HEK293 (cell line): Measurements from ENCODE around the gene ARGLU1.

Experiments used
- CTCF ChIA-PET: fragments of 350-600 bp; formaldehyde crosslinking; extraction: SDS; loops from one replicate; lab custom pipeline; 2021; ENCODE audit warnings: antibody characterized with exemption; lab: Yijun Ruan, JAX
- POLR2A ChIA-PET: fragments of 300-600 bp; formaldehyde crosslinking; extraction: SDS; loops from one replicate; lab custom pipeline; 2020; ENCODE audit warnings: antibody characterized with exemption, inconsistent platforms; lab: Yijun Ruan, JAX
- H3K27ac ChIP-seq: fragments of 200-500 bp; sonication (Bioruptor generic); 2 replicates; pipeline ENCODE4 v1.5.1; 2014; ENCODE audit warnings: low read depth, low read length, control low read depth, inconsistent platforms; ENCODE audit errors: extremely low read depth
- H3K36me3 ChIP-seq, 2 experiments: fragments of 200-500 bp in 1 of 2; sonication (Bioruptor generic) in 1 of 2; 1 replicate in 1 of 2; 2 replicates in 1 of 2; pipeline ENCODE4 v1.5.1; 2014 to 2017; ENCODE audit warnings: inconsistent platforms in 2 of 2, low read length in 2 of 2; ENCODE audit not compliant: control insufficient read depth in 2 of 2, insufficient read depth in 1 of 2
- H3K4me1 ChIP-seq: fragments of 200-500 bp; sonication (Bioruptor generic); 2 replicates; pipeline ENCODE4 v1.5.1; 2014; ENCODE audit warnings: mild to moderate bottlenecking, low read length, inconsistent platforms; ENCODE audit not compliant: control insufficient read depth, insufficient read depth
- H3K4me3 ChIP-seq: 2 replicates; pipeline ENCODE4 v1.5.1; 2011; ENCODE audit warnings: low read depth, mild to moderate bottlenecking, control low read depth, low read length, moderate library complexity
- H3K9me3 ChIP-seq: fragments of 200-500 bp; sonication (Bioruptor generic); 2 replicates; pipeline ENCODE4 v1.5.1; 2014; ENCODE audit warnings: low read depth, low read length, inconsistent platforms; ENCODE audit not compliant: control insufficient read depth, insufficient read depth
- BCL6B ChIP-seq: fragments of 450-650 bp; formaldehyde crosslinking; IDR thresholded peaks from 2 replicates; pipeline ENCODE4 v1.5.1; 2017; ENCODE audit warnings: missing biosample characterization, missing genetic modification characterization
- EGR2 ChIP-seq: fragments of 450-650 bp; formaldehyde crosslinking; IDR thresholded peaks from 2 replicates; pipeline ENCODE4 v1.5.1; 2016; ENCODE audit warnings: low read depth, missing biosample characterization, missing genetic modification characterization
- HOXD13 ChIP-seq: sonication (generic); formaldehyde crosslinking; IDR thresholded peaks from 2 replicates; pipeline ENCODE4 v1.8.0; 2022; ENCODE audit warnings: missing genetic modification reagents, borderline replicate concordance
- MEIS1 ChIP-seq: sonication (generic); formaldehyde crosslinking; IDR thresholded peaks from 2 replicates; pipeline ENCODE4 v1.8.1; 2022; ENCODE audit warnings: missing genetic modification reagents, mild to moderate bottlenecking, borderline replicate concordance
- OSR2 ChIP-seq: fragments of 450-650 bp; formaldehyde crosslinking; IDR thresholded peaks from 2 replicates; pipeline ENCODE4 v1.5.1; 2016; ENCODE audit warnings: missing biosample characterization, missing genetic modification characterization
- PRDM1 ChIP-seq: fragments of 450-650 bp; formaldehyde crosslinking; IDR thresholded peaks from 2 replicates; pipeline ENCODE4; 2016; ENCODE audit warnings: missing biosample characterization, missing genetic modification characterization
- SP2 ChIP-seq: fragments of 450-650 bp; formaldehyde crosslinking; IDR thresholded peaks from 2 replicates; pipeline ENCODE4 v1.5.1; 2016; ENCODE audit warnings: missing biosample characterization, missing genetic modification characterization
- SP3 ChIP-seq: fragments of 450-650 bp; formaldehyde crosslinking; IDR thresholded peaks from 2 replicates; pipeline ENCODE4 v1.5.1; 2016; ENCODE audit warnings: missing biosample characterization, missing genetic modification characterization
- TCF7L2 ChIP-seq: IDR thresholded peaks from 2 replicates; pipeline ENCODE4 v1.6.1; 2011; ENCODE audit warnings: low read depth, mild to moderate bottlenecking, inconsistent platforms, low read length, moderate library complexity, borderline replicate concordance
- ZFP3 ChIP-seq: fragments of 450-650 bp; formaldehyde crosslinking; IDR thresholded peaks from 2 replicates; pipeline ENCODE4 v1.5.1; 2016; ENCODE audit warnings: low read depth, missing biosample characterization, missing genetic modification characterization
- ZIC2 ChIP-seq: fragments of 450-650 bp; formaldehyde crosslinking; IDR thresholded peaks from 2 replicates; pipeline ENCODE4 v1.5.1; 2016; ENCODE audit warnings: missing biosample characterization, missing genetic modification characterization
- ZNF2 ChIP-seq: fragments of 450-650 bp; formaldehyde crosslinking; IDR thresholded peaks from 2 replicates; pipeline ENCODE4 v1.5.1; 2016; ENCODE audit warnings: missing biosample characterization, missing genetic modification characterization
- ZNF350 ChIP-seq: fragments of 450-650 bp; formaldehyde crosslinking; IDR thresholded peaks from 2 replicates; pipeline ENCODE4 v1.5.0; 2017; ENCODE audit warnings: missing biosample characterization, mild to moderate bottlenecking, missing genetic modification characterization
- ZNF37A ChIP-seq: fragments of 450-650 bp; IDR thresholded peaks from 2 replicates; pipeline ENCODE4 v1.5.1; 2018; ENCODE audit warnings: missing biosample characterization, missing genetic modification characterization
- ZNF394 ChIP-seq: fragments of 450-650 bp; formaldehyde crosslinking; IDR thresholded peaks from 2 replicates; pipeline ENCODE4 v1.5.1; 2016; ENCODE audit warnings: missing biosample characterization, missing genetic modification characterization, mild to moderate bottlenecking, moderate library complexity, borderline replicate concordance
- ZNF398 ChIP-seq: fragments of 450-650 bp; formaldehyde crosslinking; IDR thresholded peaks from 2 replicates; pipeline ENCODE4 v1.5.1; 2017; ENCODE audit warnings: missing biosample characterization, missing genetic modification characterization
- ZNF549 ChIP-seq: fragments of 450-650 bp; IDR thresholded peaks from 2 replicates; pipeline ENCODE4 v1.5.1; 2018; ENCODE audit warnings: missing biosample characterization, missing genetic modification characterization, mild to moderate bottlenecking, inconsistent platforms, moderate library complexity
- ZNF555 ChIP-seq: fragments of 450-650 bp; formaldehyde crosslinking; conservative IDR thresholded peaks from 2 replicates; pipeline ENCODE4 v1.5.1; 2017; ENCODE audit warnings: missing biosample characterization, mild to moderate bottlenecking, missing genetic modification characterization, inconsistent platforms

The ARGLU1 gene

DNA sequence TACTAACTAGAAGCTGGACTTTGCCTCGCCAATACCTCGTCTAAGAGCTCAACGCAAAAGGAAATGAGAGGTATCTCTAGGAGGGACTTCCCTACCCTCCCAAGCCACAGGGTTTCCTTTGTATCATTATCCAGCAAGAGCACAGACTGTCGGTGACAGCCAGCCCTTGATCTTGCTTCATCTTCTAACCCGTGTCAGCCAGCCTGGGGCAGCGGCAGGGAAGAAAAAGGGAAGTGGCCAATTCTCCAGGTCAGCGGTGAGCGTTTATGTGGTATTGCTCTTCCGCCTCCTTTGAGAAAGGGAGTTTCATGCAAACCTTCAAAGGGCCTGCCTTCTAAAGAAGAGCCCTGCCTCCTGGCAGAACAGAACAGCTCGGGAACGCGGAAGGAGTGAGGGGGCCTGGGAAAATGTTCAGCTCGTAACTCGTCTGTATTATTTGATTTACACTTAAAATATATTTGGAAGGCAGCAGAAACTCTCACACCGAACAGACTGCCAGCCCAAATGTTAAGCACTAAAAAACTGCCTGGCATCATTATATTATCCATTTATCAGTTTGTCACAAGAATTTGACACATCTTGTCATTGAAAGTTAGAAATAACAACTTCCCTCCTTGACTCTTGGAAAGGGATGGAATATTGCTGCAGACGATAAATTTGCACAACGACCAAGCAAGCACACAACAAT is 74.3 kb downstream of the ARGLU1 start (continued):
- TF ChIP-seq ZNF2 (tag by site-specific recombination) = no peak
- no peak for TF ChIP-seq ZNF555
- TF ChIP-seq BCL6B = no peak
- no peak for TF ChIP-seq ZNF394 (tag by site-specific recombination)
- TF ChIP-seq, all 188 proteins: peak for 0

DNA sequence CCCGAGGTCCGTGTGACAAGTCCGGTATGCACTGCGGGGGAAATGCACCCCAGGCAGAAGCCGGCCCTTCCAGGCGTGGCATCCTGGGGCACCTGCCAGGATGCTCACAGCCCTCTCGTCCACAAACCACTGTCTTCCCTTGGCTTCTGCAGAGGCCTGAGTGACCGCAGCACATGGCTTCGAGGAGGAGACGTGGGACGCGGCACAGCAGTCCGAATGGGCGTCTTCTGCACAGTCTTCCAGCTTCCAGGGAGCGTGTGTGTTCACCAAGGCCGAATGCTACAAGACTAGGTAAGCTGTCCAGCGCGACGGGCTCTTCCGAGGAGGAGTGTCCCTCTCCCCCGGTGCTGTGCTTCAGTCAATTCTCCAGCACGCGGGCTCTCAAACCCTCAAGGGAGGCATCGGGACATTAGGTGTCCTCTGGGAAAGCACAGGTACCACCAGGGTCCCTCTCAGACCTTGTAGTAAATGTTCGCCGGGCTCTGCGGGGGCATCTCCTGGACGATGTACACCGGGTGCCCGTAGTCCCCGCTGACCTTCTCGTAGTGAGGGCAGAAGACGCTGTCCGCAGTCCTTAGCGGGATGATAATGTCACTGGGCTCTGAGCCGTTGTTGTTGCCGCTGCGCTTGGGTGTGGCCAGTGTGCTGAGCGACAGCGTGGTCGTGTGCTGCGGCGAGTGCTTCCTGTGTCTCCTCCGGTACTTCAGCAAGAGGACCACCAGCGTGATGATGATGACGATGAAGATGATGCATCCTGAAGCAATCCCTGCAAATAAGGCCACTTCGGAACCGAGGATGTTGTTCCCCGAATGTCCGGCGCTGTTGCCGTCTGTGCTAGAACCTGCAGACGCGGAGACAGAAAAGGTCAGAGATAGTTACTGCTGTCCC is 75.1 kb downstream of the ARGLU1 start:
- Histone ChIP-seq H3K4me3 (no peak overlapping the region), H3K36me3 (peaks cover 10 to 62% of the 10 kb centered on the region in 2 experiments; a peak in 2 of 3 replicates), H3K4me1 (peaks cover 14% of the 10 kb centered on the region), H3K9me3 (no peaks in the 10 kb centered on the region), H3K27ac (no peak overlapping the region)
- no peak for TF ChIP-seq HOXD13 (CRISPR knock-in tag)
- TF ChIP-seq TCF7L2 = no peak
- TF ChIP-seq ZNF555 = no peak
- no peak for TF ChIP-seq EGR2 (tag by site-specific recombination)
- no peak for TF ChIP-seq SP2 (tag by site-specific recombination)
- TF ChIP-seq SP3 (tag by site-specific recombination) = no peak
- no peak for TF ChIP-seq MEIS1 (CRISPR knock-in tag)
- TF ChIP-seq ZIC2 (tag by site-specific recombination) = no peak
- no peak for TF ChIP-seq BCL6B
- CTCF ChIA-PET = no interaction called here
- POLR2A ChIA-PET = no interaction called here

- peaks cover 10 to 62% of the 10 kb centered on the region in 2 experiments; a peak in 2 of 3 replicates for H3K36me3 ChIP-seq
- H3K4me3 ChIP-seq = no peak overlapping the region
- ChIA-PET POLR2A (no interaction called here), CTCF (no interaction called here)
- TF ChIP-seq ZNF350 (tag by site-specific recombination) (no peak), OSR2 (tag by site-specific recombination) (no peak), ZFP3 (tag by site-specific recombination) (no peak), ZNF37A (tag by site-specific recombination) (no peak), ZNF398 (no peak), ZNF549 (no peak), PRDM1 (tag by site-specific recombination) (peak; percentile 12; the same call in 1 of the 2 replicates)
- TF ChIP-seq, all 188 proteins: peak for 1
- Histone ChIP-seq H3K4me1 (peaks cover 10% of the 10 kb centered on the region), H3K9me3 (no peaks in the 10 kb centered on the region), H3K27ac (no peak overlapping the region)
Measured at GRCh38 chr13:106491928-106492587, 75.9 kb downstream of the ARGLU1 start.
